Retinal pigment epithelial cell (primary cell): ENCODE measurements around the gene SLC47A2.

Experiments
- DNase-seq: peaks from one replicate; pipeline ENCODE4 v3.0.0-alpha.2; 2010; ENCODE audit warnings: low read depth
- H3K4me3 ChIP-seq: 2 replicates; pipeline ENCODE4 v1.5.1; 2011; ENCODE audit warnings: mild to moderate bottlenecking, low read length, control low read depth, moderate library complexity
- CTCF ChIP-seq: conservative IDR thresholded peaks from 2 replicates; pipeline ENCODE4 v1.5.1; 2011; ENCODE audit warnings: low read depth, low read length, control low read depth, inconsistent platforms

The SLC47A2 gene

GRCh38 chr17:19647697-19648474, 68.5 kb downstream of the SLC47A2 start:
- no peak for DNase-seq
- no peak for TF ChIP-seq CTCF
- H3K4me3 ChIP-seq: peak overlapping the region; percentile 82

GRCh38 chr17:19646788-19647696, 69.3 kb downstream of the SLC47A2 start:
- H3K4me3 ChIP-seq: no peak overlapping the region
- no peak for TF ChIP-seq CTCF
- DNase-seq: no peak

DNA sequence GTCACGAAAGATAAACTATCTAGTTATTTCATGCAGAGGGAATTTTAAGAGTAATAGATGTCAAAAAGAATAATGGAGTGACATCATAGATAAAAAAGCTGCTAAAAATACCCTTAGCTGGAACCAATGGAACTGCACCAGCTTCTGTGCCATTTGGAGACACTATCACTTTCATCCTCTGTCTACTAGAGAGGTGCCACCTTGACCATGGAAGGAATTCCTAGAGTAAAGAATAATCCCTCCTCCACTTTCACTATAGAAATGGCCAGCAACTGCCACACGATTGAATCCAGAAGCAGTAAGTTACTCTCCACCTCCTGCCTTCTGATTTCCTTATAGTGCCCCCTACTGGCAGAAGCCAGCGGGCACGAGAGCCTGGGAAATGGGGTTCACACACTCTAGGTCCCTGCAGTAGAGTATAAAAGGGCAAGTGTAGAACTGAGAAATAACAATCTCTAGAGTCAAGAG, 70.6 kb downstream of the SLC47A2 start:
- DNase-seq: no peak
- no peak overlapping the region for H3K4me3 ChIP-seq
- TF ChIP-seq CTCF: peak; percentile 59

DNA sequence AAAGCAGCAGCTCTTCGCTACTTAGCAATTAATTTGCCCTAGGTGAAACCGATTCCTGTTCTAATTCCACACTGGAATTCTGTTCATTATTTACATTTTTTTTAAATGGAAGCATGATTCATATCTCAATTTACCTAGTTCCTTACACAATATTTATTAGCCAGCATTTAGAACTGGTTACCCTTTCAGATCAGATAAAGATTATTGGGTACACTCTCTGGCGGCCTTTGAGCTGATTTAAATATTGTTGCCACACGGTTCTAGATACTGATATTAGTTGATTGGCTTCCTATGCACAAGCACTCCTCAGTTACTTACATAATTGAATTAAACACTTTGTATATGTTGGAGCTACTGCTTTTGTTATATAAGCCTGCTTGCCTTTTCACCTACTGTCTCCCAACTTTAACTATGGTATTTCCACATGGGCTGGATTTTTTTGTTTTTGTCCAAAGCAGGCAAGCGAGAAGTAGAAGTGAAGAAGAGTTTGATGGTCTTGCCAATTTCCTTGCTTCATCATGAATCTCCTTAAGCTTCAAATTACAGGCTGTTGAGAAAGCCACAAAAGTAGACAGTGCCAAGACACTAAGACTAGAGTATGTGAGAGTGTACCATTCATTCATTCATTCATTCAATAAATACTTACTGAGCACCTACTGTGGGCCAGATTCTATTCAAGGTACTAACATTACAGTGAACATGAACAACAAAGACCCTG, 71.7 kb downstream of the SLC47A2 start:
- no peak for TF ChIP-seq CTCF
- no peak for DNase-seq
- H3K4me3 ChIP-seq: no peak overlapping the region

- H3K4me3 ChIP-seq: no peak overlapping the region
- no peak for DNase-seq
- TF ChIP-seq CTCF: no peak
These were observed 74.0 kb downstream of the SLC47A2 start for GRCh38 chr17:19642373-19642893.

DNA sequence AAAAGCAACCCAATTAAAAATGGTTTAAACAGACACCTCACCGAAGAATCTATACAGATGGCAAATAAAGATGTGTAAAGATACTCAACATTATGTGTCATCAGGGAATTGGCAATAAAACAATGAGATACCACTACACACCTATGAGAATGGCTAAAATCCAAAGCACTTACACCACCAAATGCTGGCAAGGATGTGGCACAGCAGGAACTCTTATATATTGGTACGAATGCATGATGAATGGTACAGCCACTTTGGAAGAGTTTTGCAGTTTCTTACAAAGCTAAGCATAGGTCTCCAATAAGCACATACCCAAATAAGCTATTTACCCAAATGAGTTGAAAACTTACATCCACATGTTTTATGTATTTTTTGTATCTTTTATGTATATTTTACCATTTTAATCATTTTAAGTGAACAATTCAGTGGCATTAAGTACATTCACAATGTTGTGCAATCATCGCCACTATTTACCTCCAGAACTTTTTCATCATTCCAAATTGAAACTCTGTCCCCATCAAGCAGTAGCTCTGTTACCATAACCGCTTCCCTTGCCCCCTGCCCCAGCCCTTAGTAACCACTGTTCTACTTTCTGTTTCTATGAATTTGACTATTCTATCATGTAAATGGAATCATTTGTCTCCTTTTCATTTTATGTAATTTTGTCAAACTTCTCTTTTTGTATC, 74.6 kb downstream of the SLC47A2 start:
- no peak overlapping the region for H3K4me3 ChIP-seq
- DNase-seq: no peak
- TF ChIP-seq CTCF: no peak
